Hepatocyte (in vitro differentiated cells): Measurements from ENCODE around the gene NEDD4L. TPM values are rescaled to one million over a fixed set of nuclear protein-coding genes. Genes with fewer than 3 reads are reported as not detected.

Experiments used
- DNase-seq: peaks from one replicate; pipeline ENCODE4 v3.0.0-alpha.2; 2016; ENCODE audit warnings: low spot score
- H2AFZ ChIP-seq: fragments of 200-600 bp; sonication (generic); 2 replicates; pipeline ENCODE4 v1.6.0; 2016; ENCODE audit warnings: antibody characterized with exemption, mild to moderate bottlenecking
- H3K27ac ChIP-seq: fragments of 200-600 bp; sonication (generic); 2 replicates; pipeline ENCODE4 v1.5.1; 2016; ENCODE audit warnings: mild to moderate bottlenecking
- H3K27me3 ChIP-seq: fragments of 200-600 bp; sonication (generic); 2 replicates; pipeline ENCODE4 v1.6.1; 2016
- H3K36me3 ChIP-seq: fragments of 200-600 bp; sonication (generic); replicated peaks from 2 replicates; pipeline ENCODE4 v1.5.1; 2016; ENCODE audit warnings: low read depth; ENCODE audit not compliant: insufficient read depth
- H3K4me1 ChIP-seq: fragments of 200-600 bp; sonication (generic); 2 replicates; pipeline ENCODE4 v1.5.1; 2016; ENCODE audit warnings: mild to moderate bottlenecking, moderate library complexity; ENCODE audit not compliant: insufficient read depth
- H3K4me2 ChIP-seq: fragments of 200-600 bp; sonication (generic); 2 replicates; pipeline ENCODE4 v1.6.0; 2016
- H3K4me3 ChIP-seq: fragments of 200-600 bp; sonication (generic); 2 replicates; pipeline ENCODE4 v1.5.1; 2016; ENCODE audit warnings: mild to moderate bottlenecking
- H3K79me2 ChIP-seq: fragments of 200-600 bp; sonication (generic); 2 replicates; pipeline ENCODE4 v1.6.0; 2017; ENCODE audit warnings: mild to moderate bottlenecking
- H3K9me2 ChIP-seq: fragments of 200-600 bp; sonication (generic); replicated peaks from 2 replicates; pipeline ENCODE4 v1.6.0; 2017; ENCODE audit warnings: mild to moderate bottlenecking; ENCODE audit not compliant: insufficient read depth
- H3K9me3 ChIP-seq: fragments of 200-600 bp; sonication (generic); 2 replicates; pipeline ENCODE4 v1.5.1; 2016; ENCODE audit warnings: low read depth, mild to moderate bottlenecking
- H4K20me1 ChIP-seq: fragments of 200-600 bp; sonication (generic); 2 replicates; pipeline ENCODE4 v1.6.0; 2016; ENCODE audit warnings: mild to moderate bottlenecking; ENCODE audit not compliant: insufficient read depth, poor library complexity, severe bottlenecking
- EZH2 ChIP-seq: fragments of 200-600 bp; sonication (generic); IDR thresholded peaks from 2 replicates; pipeline ENCODE4 v1.6.1; 2016; ENCODE audit warnings: antibody characterized with exemption, mild to moderate bottlenecking, borderline replicate concordance
- EZH2phosphoT487 ChIP-seq: fragments of 200-600 bp; sonication (generic); IDR thresholded peaks from one replicate; pipeline ENCODE4 v1.6.1; 2018; ENCODE audit warnings: antibody characterized with exemption, mild to moderate bottlenecking, low read depth, moderate library complexity; ENCODE audit not compliant: unreplicated experiment, severe bottlenecking
- WGBS: methylation state at CpG from one replicate; pipeline ENCODE4 v1.1.6; 2016; ENCODE audit warnings: low lambda C conversion rate; ENCODE audit errors: missing lambda C conversion rate; 5-methylcytosine and 5-hydroxymethylcytosine counted together
- polyA plus RNA-seq: library from polyadenylated mRNA; unstranded; fragments of >200 nt; fragmentation: Nextera tagmentation; extraction: Ambion mirVana; gene quantifications from 2 replicates; pipeline ENCODE4 v1.2.1, GENCODE V29; 2016
- total RNA-seq: library from RNA; depleted of rRNA; stranded (reverse); fragments of >200 nt; gene quantifications from 2 replicates; pipeline ENCODE4 v1.2.3, GENCODE V29; 2014
- TF ChIP-seq, protein P1 (sequence below): fragments of 200-600 bp; sonication (generic); IDR thresholded peaks from 2 replicates; pipeline ENCODE4 v1.5.1; 2016; ENCODE audit warnings: antibody characterized with exemption, mild to moderate bottlenecking; ENCODE audit not compliant: poor library complexity

The NEDD4L gene
- total and polyA plus RNA-seq, 2 experiments from 2014 or later, result 104 to 140 TPM

- no peaks in the 10 kb centered on the region for H3K27me3 ChIP-seq
- H3K79me2 ChIP-seq, result peaks cover 82% of the 10 kb centered on the region
- peaks cover 7% of the 10 kb centered on the region for H3K4me1 ChIP-seq
- H3K9me2 ChIP-seq, result no peaks in the 10 kb centered on the region
- DNase-seq, result no peak
- peak overlapping the region; percentile 52 for H3K4me2 ChIP-seq
- TF ChIP-seq EZH2phosphoT487 (no peak), EZH2 (no peak)
- TF ChIP-seq, protein P1, sequence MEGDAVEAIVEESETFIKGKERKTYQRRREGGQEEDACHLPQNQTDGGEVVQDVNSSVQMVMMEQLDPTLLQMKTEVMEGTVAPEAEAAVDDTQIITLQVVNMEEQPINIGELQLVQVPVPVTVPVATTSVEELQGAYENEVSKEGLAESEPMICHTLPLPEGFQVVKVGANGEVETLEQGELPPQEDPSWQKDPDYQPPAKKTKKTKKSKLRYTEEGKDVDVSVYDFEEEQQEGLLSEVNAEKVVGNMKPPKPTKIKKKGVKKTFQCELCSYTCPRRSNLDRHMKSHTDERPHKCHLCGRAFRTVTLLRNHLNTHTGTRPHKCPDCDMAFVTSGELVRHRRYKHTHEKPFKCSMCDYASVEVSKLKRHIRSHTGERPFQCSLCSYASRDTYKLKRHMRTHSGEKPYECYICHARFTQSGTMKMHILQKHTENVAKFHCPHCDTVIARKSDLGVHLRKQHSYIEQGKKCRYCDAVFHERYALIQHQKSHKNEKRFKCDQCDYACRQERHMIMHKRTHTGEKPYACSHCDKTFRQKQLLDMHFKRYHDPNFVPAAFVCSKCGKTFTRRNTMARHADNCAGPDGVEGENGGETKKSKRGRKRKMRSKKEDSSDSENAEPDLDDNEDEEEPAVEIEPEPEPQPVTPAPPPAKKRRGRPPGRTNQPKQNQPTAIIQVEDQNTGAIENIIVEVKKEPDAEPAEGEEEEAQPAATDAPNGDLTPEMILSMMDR, result no peak
- peak overlapping the region; percentile 75 for H3K27ac ChIP-seq
- H4K20me1 ChIP-seq, result no peaks in the 10 kb centered on the region
- H3K36me3 ChIP-seq, result no peaks in the 10 kb centered on the region
- H3K4me3 ChIP-seq, result no peak overlapping the region
- 50% methylated on average over 4 of the region's 4 CpGs for WGBS
- no peak overlapping the region for H2AFZ ChIP-seq
- no peaks in the 10 kb centered on the region for H3K9me3 ChIP-seq
These were observed 44.7 kb downstream of the NEDD4L start for GRCh38 chr18:58088691-58089065.

GRCh38 chr18:58091099-58091611, 47.1 kb downstream of the NEDD4L start:
- no peaks in the 10 kb centered on the region for H3K9me2 ChIP-seq
- H3K9me3 ChIP-seq, result no peaks in the 10 kb centered on the region
- no peaks in the 10 kb centered on the region for H4K20me1 ChIP-seq
- H3K4me2 ChIP-seq, result no peak overlapping the region
- DNase-seq, result no peak
- WGBS, result 98% methylated on average over 2 of the region's 2 CpGs
- H3K79me2 ChIP-seq, result peaks cover 80% of the 10 kb centered on the region
- H3K4me3 ChIP-seq, result no peak overlapping the region
- TF ChIP-seq, protein P1, result no peak
- TF ChIP-seq EZH2phosphoT487 (no peak), EZH2 (no peak)
- no peaks in the 10 kb centered on the region for H3K27me3 ChIP-seq
- H3K27ac ChIP-seq, result no peak overlapping the region
- H3K36me3 ChIP-seq, result no peaks in the 10 kb centered on the region
- no peak overlapping the region for H2AFZ ChIP-seq
- peaks cover 13% of the 10 kb centered on the region for H3K4me1 ChIP-seq

GRCh38 chr18:58093311-58093803, 49.3 kb downstream of the NEDD4L start:
- peaks cover 85% of the 10 kb centered on the region for H3K79me2 ChIP-seq
- no peaks in the 10 kb centered on the region for H3K36me3 ChIP-seq
- no peak for DNase-seq
- no peaks in the 10 kb centered on the region for H3K27me3 ChIP-seq
- H3K4me3 ChIP-seq, result no peak overlapping the region
- H2AFZ ChIP-seq, result no peak overlapping the region
- 82% methylated on average over 7 of the region's 7 CpGs for WGBS
- H3K4me2 ChIP-seq, result no peak overlapping the region
- H3K9me3 ChIP-seq, result no peaks in the 10 kb centered on the region
- H3K27ac ChIP-seq, result no peak overlapping the region
- H3K4me1 ChIP-seq, result peaks cover 35% of the 10 kb centered on the region
- TF ChIP-seq EZH2, result no peak
- TF ChIP-seq, protein P1, result no peak
- no peak for TF ChIP-seq EZH2phosphoT487
- H3K9me2 ChIP-seq, result no peaks in the 10 kb centered on the region
- H4K20me1 ChIP-seq, result no peaks in the 10 kb centered on the region

DNA sequence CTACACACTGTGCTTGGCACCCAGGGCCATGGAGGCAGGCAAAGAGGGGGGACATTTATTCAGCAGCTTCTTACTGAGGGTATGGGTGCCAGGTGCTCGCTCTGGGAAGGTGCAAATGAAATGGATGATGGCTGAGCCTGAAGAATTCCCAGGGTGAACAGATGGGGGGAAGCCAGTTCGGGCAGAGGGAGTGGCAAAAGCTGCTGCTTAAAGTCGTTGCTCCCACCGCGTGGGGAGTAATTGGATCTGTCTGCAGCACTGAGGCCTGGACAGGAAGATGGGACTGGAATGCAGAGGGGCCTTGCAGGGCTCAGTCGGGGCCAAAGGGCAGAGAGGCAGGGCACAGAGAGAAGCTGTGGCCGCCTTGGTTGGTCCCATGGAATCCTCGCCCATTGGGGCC, 51.2 kb downstream of the NEDD4L start:
- peaks cover 92% of the 10 kb centered on the region for H3K79me2 ChIP-seq
- H3K27ac ChIP-seq, result no peak overlapping the region

More for the DNA sequence above, 51.2 kb downstream of the NEDD4L start:
- peaks cover 33% of the 10 kb centered on the region for H3K4me1 ChIP-seq
- TF ChIP-seq, protein P1, result no peak
- TF ChIP-seq EZH2 (no peak), EZH2phosphoT487 (no peak)
- no peaks in the 10 kb centered on the region for H3K27me3 ChIP-seq
- H4K20me1 ChIP-seq, result no peaks in the 10 kb centered on the region
- H3K36me3 ChIP-seq, result no peaks in the 10 kb centered on the region
- no peak overlapping the region for H3K4me2 ChIP-seq
- H3K9me3 ChIP-seq, result no peaks in the 10 kb centered on the region
- DNase-seq, result no peak
- no peak overlapping the region for H2AFZ ChIP-seq
- WGBS, result 65% methylated on average over 8 of the region's 8 CpGs
- no peak overlapping the region for H3K4me3 ChIP-seq
- no peaks in the 10 kb centered on the region for H3K9me2 ChIP-seq
